GM12892 (cell line): ENCODE measurements around the gene TLN1.

Experiments used
- POLR2A ChIP-seq: IDR thresholded peaks from 2 replicates; pipeline ENCODE4 v1.6.1; 2011; ENCODE audit warnings: low read depth, low read length, control low read depth
- POLR2AphosphoS5 ChIP-seq: IDR thresholded peaks from 2 replicates; pipeline ENCODE4 v1.6.1; 2011; ENCODE audit warnings: low read depth, low read length, control low read depth

DNA sequence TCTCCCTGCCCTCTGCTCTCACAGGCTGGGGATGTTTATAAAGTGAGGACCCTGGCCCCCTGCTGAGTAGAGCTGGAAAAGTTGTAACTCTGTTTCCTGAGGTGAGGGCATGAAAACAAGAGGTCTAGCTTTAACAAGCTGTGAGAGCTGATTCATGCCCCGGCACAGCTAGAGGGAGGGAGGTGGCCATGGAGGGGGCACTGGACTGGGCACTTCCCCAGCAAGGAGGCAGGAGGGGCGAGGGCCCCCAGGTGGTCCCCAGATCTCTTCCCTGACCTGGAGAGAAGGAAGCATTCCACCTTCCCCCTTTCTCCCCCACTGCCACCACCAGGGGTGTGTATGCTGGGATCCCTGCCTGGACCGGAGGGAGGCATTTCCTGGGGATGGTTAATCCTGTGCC, 22.3 kb upstream of the TLN1 start, which contains the start of gene MSMP:
- TF ChIP-seq POLR2A (no peak), POLR2AphosphoS5 (no peak)
